Naive thymus-derived CD8-positive, alpha-beta T cell (primary cell): ENCODE data around the gene VSNL1. TPM values are rescaled to one million over a fixed set of nuclear protein-coding genes. Genes with fewer than 3 reads are reported as not detected.

Experiments
- ATAC-seq, 2 donors: fragments of 150-1000 bp; cut with Tn5 transposase in 1 of 2; sonication (Bioruptor Pico), chemical (Tn5 transposase) in 1 of 2; 1 replicate in 1 of 2; 2 replicates in 1 of 2; pipeline ENCODE4 v1.10.0; 2021; ENCODE audit warnings: mild to moderate bottlenecking in 2 of 2, moderate library complexity in 2 of 2
- POLR2A ChIA-PET: fragments of 350-600 bp; sonication (Branson Sonifier 250); formaldehyde crosslinking; loops from one replicate; lab custom pipeline; 2021; ENCODE audit warnings: antibody characterized with exemption; lab: Charles Lee
- DNase-seq, 10 donors: peaks; one replicate each; pipeline versions ENCODE4 v3.0.0 to v3.0.0-alpha.2; 2020 to 2022
- H3K27ac Mint-ChIP-seq, 10 donors: one replicate each; pipeline ENCODE4 v1.8.0; 2020 to 2022; ENCODE audit warnings: mild to moderate bottlenecking in 10 of 10, mixed read lengths in 10 of 10, moderate library complexity in 4 of 10, inconsistent platforms in 1 of 10
- H3K27me3 Mint-ChIP-seq, 5 donors: one replicate each; pipeline ENCODE4 v1.8.0; 2021 to 2022; ENCODE audit warnings: mixed read lengths in 5 of 5
- H3K36me3 Mint-ChIP-seq, 3 donors: one replicate each; pipeline ENCODE4 v1.8.0; 2020 to 2022; ENCODE audit warnings: mixed read lengths in 3 of 3, mild to moderate bottlenecking in 2 of 3, inconsistent platforms in 1 of 3
- H3K4me1 Mint-ChIP-seq, 4 donors: one replicate each; pipeline ENCODE4 v1.8.0; 2021 to 2022; ENCODE audit warnings: mixed read lengths in 4 of 4
- H3K4me3 Mint-ChIP-seq, 10 donors: one replicate each; pipeline ENCODE4 v1.8.0; 2020 to 2022; ENCODE audit warnings: mild to moderate bottlenecking in 10 of 10, mixed read lengths in 10 of 10, moderate library complexity in 6 of 10, inconsistent platforms in 1 of 10
- H3K9me3 Mint-ChIP-seq, 9 donors: one replicate each; pipeline ENCODE4 v1.8.0; 2020 to 2022; ENCODE audit warnings: mixed read lengths in 9 of 9, mild to moderate bottlenecking in 3 of 9, inconsistent platforms in 1 of 9, moderate library complexity in 1 of 9
- polyA plus RNA-seq, 3 donors: library from polyadenylated mRNA; unstranded; fragments of 300-500 nt; fragmentation: Illumina TruSeq; gene quantifications; one replicate each; pipeline ENCODE4 v1.2.3, GENCODE V29; 2021
- total RNA-seq, 8 experiments: library from RNA in 2 of 8; stranded (reverse) in 2 of 8; gene quantifications; one replicate each; pipeline ENCODE4 v1.2.3 and lab custom pipeline; 2021 to 2026

VSNL1 gene
- total and polyA plus RNA-seq, 5 experiments from 2014 or later = not detected

- POLR2A ChIA-PET = no interaction called here
- DNase-seq (no peak), ATAC-seq (no peak)
- peaks cover 0 to 2% (median 0%) of the 10 kb centered on the region in 4 donors for H3K4me1 Mint-ChIP-seq
- H3K4me3 Mint-ChIP-seq = no peak overlapping the region
- no peaks in the 10 kb centered on the region for H3K36me3 Mint-ChIP-seq
- no peak overlapping the region for H3K27ac Mint-ChIP-seq
- no peaks in the 10 kb centered on the region for H3K9me3 Mint-ChIP-seq
- H3K27me3 Mint-ChIP-seq = peaks cover 7 to 25% (median 13%) of the 10 kb centered on the region in 5 donors
Observed at GRCh38 chr2:17590342-17590911, 49.9 kb downstream of the VSNL1 start.

GRCh38 chr2:17591846-17592245 is 51.4 kb downstream of the VSNL1 start:
- Mint-ChIP-seq H3K4me3 (no peak overlapping the region), H3K4me1 (no peaks in the 10 kb centered on the region), H3K27me3 (peaks cover 0 to 25% (median 13%) of the 10 kb centered on the region in 5 donors), H3K27ac (peak overlapping the region in 1 of 10 donors; percentile 31), H3K9me3 (no peaks in the 10 kb centered on the region), H3K36me3 (no peaks in the 10 kb centered on the region)
- no peak for ATAC-seq
- no peak for DNase-seq
- POLR2A ChIA-PET = no interaction called here

DNA sequence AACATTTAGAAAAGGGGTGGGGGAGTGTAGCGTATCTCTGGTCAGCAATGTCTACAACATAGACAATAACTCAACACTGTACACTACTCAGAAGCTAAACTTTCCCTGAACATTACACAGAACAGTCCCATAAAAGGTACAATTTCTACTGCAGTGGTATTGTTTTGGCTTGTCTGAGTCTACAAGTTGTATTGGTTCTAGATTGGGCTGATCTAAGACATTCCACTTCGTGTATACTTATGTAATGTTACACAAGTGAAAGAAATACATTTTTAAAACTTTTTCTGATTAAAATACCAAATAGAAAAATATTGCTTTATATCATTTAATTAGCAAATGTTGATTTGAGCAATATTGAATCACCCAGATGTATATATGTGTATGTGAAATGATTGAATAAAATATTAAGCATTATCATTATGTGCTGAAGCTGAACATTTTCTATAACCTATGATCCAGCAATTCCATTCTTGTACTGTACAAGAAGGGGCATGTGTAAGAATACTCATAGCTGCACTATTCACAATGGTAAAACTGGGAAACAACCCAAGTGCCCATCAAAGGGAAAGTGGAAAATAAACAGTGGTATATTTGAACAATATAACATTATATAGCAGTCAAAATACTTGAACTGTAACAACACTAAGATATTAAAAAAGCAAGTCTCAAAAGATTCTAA is 52.4 kb downstream of the VSNL1 start:
- H3K27ac Mint-ChIP-seq = no peak overlapping the region
- peaks cover 0 to 25% (median 13%) of the 10 kb centered on the region in 5 donors for H3K27me3 Mint-ChIP-seq
- no peaks in the 10 kb centered on the region for H3K4me1 Mint-ChIP-seq
- no peaks in the 10 kb centered on the region for H3K36me3 Mint-ChIP-seq
- ATAC-seq (no peak), DNase-seq (no peak)
- POLR2A ChIA-PET = no interaction called here
- no peak overlapping the region for H3K4me3 Mint-ChIP-seq
- no peaks in the 10 kb centered on the region for H3K9me3 Mint-ChIP-seq

- H3K9me3 Mint-ChIP-seq = no peaks in the 10 kb centered on the region
- H3K4me3 Mint-ChIP-seq = no peak overlapping the region
- no peaks in the 10 kb centered on the region for H3K4me1 Mint-ChIP-seq
- H3K27me3 Mint-ChIP-seq = peaks cover 0 to 25% (median 13%) of the 10 kb centered on the region in 5 donors
- POLR2A ChIA-PET = no interaction called here
- H3K27ac Mint-ChIP-seq = no peak overlapping the region
- DNase-seq = no peak
- H3K36me3 Mint-ChIP-seq = no peaks in the 10 kb centered on the region
- ATAC-seq = no peak
Observed at GRCh38 chr2:17593445-17593840, 52.9 kb downstream of the VSNL1 start.

DNA sequence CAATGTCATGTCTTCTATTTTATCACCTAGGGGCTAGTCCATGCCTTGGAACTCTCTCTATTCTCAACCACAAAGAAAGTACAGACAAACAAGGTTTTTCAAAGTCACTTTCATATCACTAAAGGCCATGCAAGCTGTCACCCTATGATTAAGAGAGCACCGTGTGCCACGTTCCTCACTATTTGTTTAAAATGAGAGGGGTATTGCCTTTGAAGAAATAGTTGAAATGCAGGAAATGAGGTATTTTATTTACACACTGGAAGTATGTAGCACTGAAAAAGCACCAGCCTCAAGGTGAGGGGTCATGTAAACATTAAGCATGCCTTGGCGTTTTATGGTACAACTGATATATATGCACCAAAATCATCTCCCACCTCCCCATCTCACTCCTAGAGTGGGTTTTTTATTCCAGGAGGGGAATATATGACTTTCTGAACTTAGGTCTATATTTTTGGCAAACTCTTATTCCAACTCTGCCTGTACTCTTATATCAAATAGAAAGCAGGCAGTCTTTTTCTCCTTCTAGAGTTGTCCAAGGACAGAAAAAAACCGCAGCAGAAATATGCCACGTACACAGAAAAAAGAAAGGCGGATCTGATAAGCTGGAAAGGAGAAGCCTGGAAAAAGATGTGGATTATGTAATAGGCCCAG is 53.5 kb downstream of the VSNL1 start:
- DNase-seq (no peak), ATAC-seq (no peak)
- Mint-ChIP-seq H3K27ac (no peak overlapping the region), H3K4me3 (no peak overlapping the region), H3K9me3 (no peaks in the 10 kb centered on the region), H3K27me3 (peaks cover 0 to 20% (median 13%) of the 10 kb centered on the region in 5 donors), H3K36me3 (no peaks in the 10 kb centered on the region), H3K4me1 (no peaks in the 10 kb centered on the region)
- POLR2A ChIA-PET = no interaction called here

DNA sequence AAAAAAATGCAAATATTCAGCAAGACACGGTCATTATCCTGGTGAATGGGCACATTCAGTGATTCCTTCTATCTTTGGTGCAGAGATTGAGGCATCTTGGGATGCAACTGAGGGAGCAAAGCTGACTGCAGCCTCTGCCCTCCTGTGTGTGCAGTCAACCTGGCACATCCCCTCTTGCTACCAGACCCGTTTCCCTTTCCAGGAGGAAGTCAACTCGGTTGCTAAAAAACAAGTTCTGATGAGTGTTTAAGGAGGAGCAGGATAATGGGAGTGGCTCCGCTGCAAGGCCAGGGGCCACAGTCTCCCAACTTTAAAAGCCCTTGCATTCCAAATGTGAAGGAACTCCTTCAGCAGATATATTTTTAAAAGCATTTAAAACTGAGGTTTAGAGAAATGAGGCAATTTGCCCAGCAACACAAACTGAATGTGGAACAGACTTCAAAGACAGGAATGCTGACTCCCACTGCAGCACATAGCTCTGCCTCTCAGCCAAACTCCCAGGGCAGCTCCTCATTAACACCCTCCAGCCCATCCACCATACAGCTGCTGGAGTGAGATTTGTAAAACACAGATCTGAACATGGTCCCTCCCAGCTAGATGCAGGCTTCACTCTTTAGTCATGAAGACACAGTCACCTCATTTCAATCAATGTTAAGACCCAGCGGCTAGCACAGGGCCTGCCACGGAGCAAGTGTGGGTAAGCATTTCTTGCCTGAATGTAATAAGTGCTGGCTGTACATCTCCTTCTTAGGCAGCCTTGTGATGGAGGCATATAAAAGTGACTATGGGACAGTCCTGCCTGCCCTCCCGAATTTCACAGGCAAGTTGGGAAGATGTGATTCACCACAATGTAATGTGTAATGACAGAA is 54.3 kb downstream of the VSNL1 start:
- H3K4me3 Mint-ChIP-seq = no peak overlapping the region
- no peaks in the 10 kb centered on the region for H3K36me3 Mint-ChIP-seq
- POLR2A ChIA-PET = no interaction called here
- H3K27me3 Mint-ChIP-seq = peaks cover 0 to 20% (median 11%) of the 10 kb centered on the region in 5 donors
- no peak for DNase-seq
- ATAC-seq = no peak
- no peaks in the 10 kb centered on the region for H3K9me3 Mint-ChIP-seq
- H3K4me1 Mint-ChIP-seq = no peaks in the 10 kb centered on the region
- peak overlapping the region in 1 of 10 donors; percentile 63 for H3K27ac Mint-ChIP-seq

- Mint-ChIP-seq H3K27ac (no peak overlapping the region), H3K27me3 (peaks cover 5 to 15% (median 13%) of the 10 kb centered on the region in 5 donors), H3K4me3 (no peak overlapping the region), H3K4me1 (no peaks in the 10 kb centered on the region), H3K9me3 (no peaks in the 10 kb centered on the region), H3K36me3 (no peaks in the 10 kb centered on the region)
- POLR2A ChIA-PET = no interaction called here
- DNase-seq = no peak
- ATAC-seq = no peak
Observed at GRCh38 chr2:17599617-17600016, 59.1 kb downstream of the VSNL1 start.

DNA sequence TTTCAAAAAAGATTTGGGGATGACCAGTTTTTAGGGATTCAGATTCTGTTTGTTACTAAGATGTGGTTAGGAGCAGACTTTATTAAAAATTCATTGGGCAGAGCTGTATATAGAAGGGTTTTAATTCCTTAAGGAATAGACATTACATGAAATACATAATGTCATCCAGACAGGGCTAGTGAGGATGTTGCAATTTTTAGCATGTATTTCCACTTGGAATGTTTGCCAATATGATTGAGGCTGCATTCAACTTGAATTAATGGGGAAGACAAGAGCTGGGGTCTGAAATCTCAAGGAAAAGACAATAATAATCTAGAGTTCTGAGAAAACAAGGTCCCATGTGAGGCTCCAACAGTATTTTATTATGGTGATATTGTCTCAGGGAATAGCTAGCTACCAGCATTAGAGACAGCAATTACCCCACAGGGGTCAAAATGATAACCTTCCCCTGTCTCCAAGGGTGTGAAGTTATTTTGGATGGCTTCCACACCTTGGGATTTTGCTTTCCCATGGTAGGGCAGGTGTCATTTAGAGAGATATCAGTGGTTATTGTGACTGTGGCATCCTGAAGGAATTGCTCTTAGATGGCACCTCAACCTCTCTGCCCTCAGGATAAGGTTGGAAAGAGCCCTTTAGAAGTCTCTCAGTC is 60.2 kb downstream of the VSNL1 start:
- H3K4me1 Mint-ChIP-seq = no peaks in the 10 kb centered on the region
- DNase-seq (no peak), ATAC-seq (no peak)
- H3K27me3 Mint-ChIP-seq = peaks cover 5 to 20% (median 7%) of the 10 kb centered on the region in 5 donors
- H3K27ac Mint-ChIP-seq = no peak overlapping the region
- H3K36me3 Mint-ChIP-seq = no peaks in the 10 kb centered on the region
- H3K4me3 Mint-ChIP-seq = no peak overlapping the region
- H3K9me3 Mint-ChIP-seq = no peaks in the 10 kb centered on the region
- POLR2A ChIA-PET = no interaction called here

- POLR2A ChIA-PET = no interaction called here
- Mint-ChIP-seq H3K4me3 (no peak overlapping the region), H3K27ac (no peak overlapping the region), H3K36me3 (no peaks in the 10 kb centered on the region), H3K27me3 (peaks cover 5 to 9% (median 7%) of the 10 kb centered on the region in 5 donors), H3K4me1 (no peaks in the 10 kb centered on the region), H3K9me3 (no peaks in the 10 kb centered on the region)
- DNase-seq (no peak), ATAC-seq (no peak)
Observed at GRCh38 chr2:17604050-17604449, 63.6 kb downstream of the VSNL1 start.

GRCh38 chr2:17605696-17606095 is 65.2 kb downstream of the VSNL1 start:
- Mint-ChIP-seq H3K27ac (no peak overlapping the region), H3K4me3 (no peak overlapping the region), H3K4me1 (no peaks in the 10 kb centered on the region), H3K36me3 (no peaks in the 10 kb centered on the region), H3K27me3 (peaks cover 5 to 9% (median 7%) of the 10 kb centered on the region in 5 donors), H3K9me3 (no peaks in the 10 kb centered on the region)
- DNase-seq (no peak), ATAC-seq (no peak)
- POLR2A ChIA-PET = no interaction called here

GRCh38 chr2:17606851-17607250 is 66.4 kb downstream of the VSNL1 start:
- Mint-ChIP-seq H3K27ac (no peak overlapping the region), H3K36me3 (no peaks in the 10 kb centered on the region), H3K4me3 (no peak overlapping the region), H3K27me3 (peaks cover 5 to 9% (median 7%) of the 10 kb centered on the region in 5 donors), H3K4me1 (no peaks in the 10 kb centered on the region), H3K9me3 (no peaks in the 10 kb centered on the region)
- DNase-seq (no peak), ATAC-seq (no peak)
- POLR2A ChIA-PET = no interaction called here

- H3K36me3 Mint-ChIP-seq = no peaks in the 10 kb centered on the region
- DNase-seq = no peak
- H3K4me1 Mint-ChIP-seq = no peaks in the 10 kb centered on the region
- H3K27ac Mint-ChIP-seq = no peak overlapping the region
- no peak for ATAC-seq
- peaks cover 5 to 9% (median 8%) of the 10 kb centered on the region in 5 donors for H3K27me3 Mint-ChIP-seq
- no peaks in the 10 kb centered on the region for H3K9me3 Mint-ChIP-seq
- H3K4me3 Mint-ChIP-seq = no peak overlapping the region
- POLR2A ChIA-PET = no interaction called here
Observed at GRCh38 chr2:17607379-17607778, 66.9 kb downstream of the VSNL1 start.
